GM13976 (cell line): ENCODE measurements around the gene MIPOL1.

ENCODE experiments used
- DNase-seq: peaks from one replicate; pipeline ENCODE4 v3.0.0; 2012; ENCODE audit warnings: low spot score
- in situ Hi-C: fragments of 300-500 bp; cut with MboI; formaldehyde crosslinking; loops from one replicate; pipeline ENCODE4 v1.12.0; 2022; ENCODE audit warnings: low sequenced_read_pairs, mixed read lengths, inconsistent platforms; ENCODE audit not compliant: unreplicated experiment
- TF ChIP-seq, protein P1 (sequence below): IDR thresholded peaks from 2 replicates; pipeline ENCODE4 v1.5.1; 2012; ENCODE audit warnings: borderline replicate concordance, mild to moderate bottlenecking; ENCODE audit not compliant: insufficient read depth; ENCODE audit errors: extremely low read depth, missing control alignments, control extremely low read depth

MIPOL1 gene

DNA sequence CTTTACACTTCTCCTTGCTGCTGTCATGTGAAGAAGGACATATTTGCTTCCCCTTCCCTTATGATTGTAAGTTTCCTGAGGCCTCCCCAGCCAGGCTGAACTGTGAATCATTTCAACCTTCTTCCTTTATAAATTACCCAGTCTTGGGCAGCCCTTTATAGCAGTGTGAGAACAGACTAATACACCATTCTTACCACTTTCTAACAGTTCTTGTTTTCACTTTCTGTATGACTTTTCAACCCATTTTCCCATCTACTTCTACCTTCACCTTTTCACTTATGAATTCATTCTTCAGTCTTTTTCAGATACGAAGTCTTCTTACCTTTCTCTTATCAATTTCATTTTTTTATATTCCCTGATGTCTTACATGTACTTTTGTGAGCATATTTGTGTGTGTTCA is 342.3 kb downstream of the MIPOL1 start:
- in situ Hi-C loops, result no loop called here
- TF ChIP-seq, protein P1, sequence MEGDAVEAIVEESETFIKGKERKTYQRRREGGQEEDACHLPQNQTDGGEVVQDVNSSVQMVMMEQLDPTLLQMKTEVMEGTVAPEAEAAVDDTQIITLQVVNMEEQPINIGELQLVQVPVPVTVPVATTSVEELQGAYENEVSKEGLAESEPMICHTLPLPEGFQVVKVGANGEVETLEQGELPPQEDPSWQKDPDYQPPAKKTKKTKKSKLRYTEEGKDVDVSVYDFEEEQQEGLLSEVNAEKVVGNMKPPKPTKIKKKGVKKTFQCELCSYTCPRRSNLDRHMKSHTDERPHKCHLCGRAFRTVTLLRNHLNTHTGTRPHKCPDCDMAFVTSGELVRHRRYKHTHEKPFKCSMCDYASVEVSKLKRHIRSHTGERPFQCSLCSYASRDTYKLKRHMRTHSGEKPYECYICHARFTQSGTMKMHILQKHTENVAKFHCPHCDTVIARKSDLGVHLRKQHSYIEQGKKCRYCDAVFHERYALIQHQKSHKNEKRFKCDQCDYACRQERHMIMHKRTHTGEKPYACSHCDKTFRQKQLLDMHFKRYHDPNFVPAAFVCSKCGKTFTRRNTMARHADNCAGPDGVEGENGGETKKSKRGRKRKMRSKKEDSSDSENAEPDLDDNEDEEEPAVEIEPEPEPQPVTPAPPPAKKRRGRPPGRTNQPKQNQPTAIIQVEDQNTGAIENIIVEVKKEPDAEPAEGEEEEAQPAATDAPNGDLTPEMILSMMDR, result no peak

DNA sequence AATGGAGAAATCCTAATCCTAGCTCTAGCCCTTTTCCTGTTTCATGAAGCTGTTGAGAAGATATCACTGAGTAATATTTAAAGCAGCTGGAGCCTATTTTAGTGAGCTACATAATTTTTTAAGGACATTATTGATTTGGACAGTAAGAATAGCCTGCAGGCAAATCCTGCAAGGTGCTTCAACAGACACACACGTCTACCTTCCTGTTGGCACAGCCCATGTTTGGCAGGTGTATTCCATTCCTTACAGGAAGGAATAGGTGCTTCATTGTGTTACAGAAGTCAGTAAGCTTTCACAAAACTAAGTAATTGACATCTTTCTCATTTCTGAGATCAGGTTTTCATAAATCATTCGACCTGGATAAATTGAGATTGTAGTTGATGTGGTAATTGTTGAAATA is 346.7 kb downstream of the MIPOL1 start:
- TF ChIP-seq, protein P1, result no peak
- in situ Hi-C loops, result no loop called here
- no peak for DNase-seq

More for the DNA sequence above, 342.3 kb downstream of the MIPOL1 start:
- no peak for DNase-seq

DNA sequence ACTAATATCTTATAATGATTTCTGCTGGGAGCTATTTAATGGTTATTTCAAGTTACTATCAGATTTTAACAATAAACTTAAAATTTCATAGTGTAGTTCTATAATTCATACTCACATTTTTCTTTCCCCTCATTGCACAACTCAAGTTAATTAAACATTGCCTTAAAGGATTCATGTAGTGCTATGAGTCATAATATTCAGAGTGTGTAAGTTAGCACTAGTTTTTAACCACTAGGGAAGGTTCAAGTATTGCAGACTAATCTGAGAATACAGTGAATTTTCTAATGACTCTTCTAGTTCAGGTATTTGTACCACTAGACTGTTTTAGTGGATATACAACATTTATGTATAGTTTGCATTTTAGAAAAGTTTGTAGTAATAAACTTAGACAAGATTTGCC is 347.4 kb downstream of the MIPOL1 start:
- no peak for DNase-seq
- TF ChIP-seq, protein P1, result no peak
- in situ Hi-C loops, result no loop called here

DNA sequence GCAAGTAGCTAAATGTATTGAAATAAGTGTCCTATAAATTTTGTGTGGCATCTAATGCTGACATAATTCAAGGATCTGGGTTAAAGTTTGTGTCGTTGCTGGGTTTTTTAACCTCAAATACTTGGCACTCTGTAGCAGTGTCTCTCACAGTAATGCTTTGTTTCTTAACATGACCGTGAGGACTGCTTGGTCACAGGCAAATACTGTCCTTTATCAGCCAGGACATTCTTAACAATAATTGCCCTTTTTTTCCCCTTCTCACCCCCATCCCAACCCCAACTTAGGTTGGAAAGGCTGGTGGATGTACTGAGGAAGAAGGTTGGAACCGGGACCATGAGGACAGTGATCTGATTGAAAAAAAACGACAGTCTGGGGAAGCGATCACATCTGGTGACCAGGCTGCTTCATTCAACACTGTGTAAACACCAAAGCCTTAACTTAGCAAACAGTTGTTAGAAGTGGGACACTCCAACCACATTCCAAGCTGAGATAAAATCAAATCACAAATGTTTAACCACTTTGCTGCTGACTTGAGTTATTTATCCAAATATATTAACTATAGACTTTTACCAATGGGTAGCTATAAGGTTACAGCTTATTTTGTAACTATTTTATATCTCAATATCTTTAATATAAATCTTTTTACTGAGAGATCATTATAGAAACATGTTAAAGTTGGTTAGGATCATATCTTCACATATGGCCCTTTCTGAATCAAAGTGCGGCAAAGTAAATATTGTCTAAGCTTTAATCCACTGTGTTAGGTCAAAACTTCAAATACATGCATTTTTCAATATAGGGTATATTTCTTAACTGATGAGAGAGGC is 349.1 kb downstream of the MIPOL1 start:
- DNase-seq, result no peak
- in situ Hi-C loops, result no loop called here
- TF ChIP-seq, protein P1, result no peak

DNA sequence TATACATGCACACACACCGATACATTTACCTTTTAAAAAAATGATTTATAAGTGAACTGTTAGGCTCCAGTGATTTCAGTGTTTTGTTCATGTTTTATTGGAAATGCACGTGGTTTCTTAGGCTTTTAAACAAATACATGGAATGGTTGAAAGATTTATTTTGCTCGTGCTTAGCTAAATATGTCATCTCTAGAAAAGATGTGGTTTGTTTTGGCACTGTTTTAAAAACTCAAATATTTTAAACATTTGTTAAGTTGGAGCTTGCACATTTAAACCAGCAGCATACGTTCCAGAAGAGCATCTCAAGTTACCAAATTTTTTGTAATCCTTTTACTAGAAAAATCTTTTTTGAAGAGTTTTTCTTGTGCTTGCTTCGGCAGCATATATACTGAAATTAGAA is 352.8 kb downstream of the MIPOL1 start:
- in situ Hi-C loops, result no loop called here
- no peak for DNase-seq
- TF ChIP-seq, protein P1, result no peak

DNA sequence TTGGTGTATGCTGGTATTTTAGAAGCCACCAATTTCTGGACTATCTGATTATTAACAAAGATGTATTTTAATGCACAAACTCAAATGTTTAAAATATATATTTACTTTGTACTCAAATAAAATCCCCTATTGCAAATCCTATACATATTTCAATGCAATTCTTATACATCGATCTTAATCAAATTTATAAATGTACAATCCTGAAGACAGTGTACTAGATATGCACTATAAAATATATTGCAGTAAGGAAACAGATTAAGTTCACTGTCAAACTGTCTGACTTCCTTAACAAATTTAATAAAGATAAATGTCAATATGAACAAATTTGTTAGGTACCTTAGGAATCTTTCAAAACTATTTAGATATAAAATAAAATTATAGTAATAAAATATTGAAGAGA is 353.4 kb downstream of the MIPOL1 start:
- TF ChIP-seq, protein P1, result no peak
- DNase-seq, result no peak
- in situ Hi-C loops, result no loop called here
